Cardiac muscle cell (in vitro differentiated cells and primary cell): Measurements from ENCODE around the gene MCC. TPM values are rescaled to one million over a fixed set of nuclear protein-coding genes. Genes with fewer than 3 reads are reported as not detected.

Experiments
- DNase-seq, 2 donors: peaks; one replicate each; pipeline versions ENCODE4 v3.0.0 to v3.0.0-alpha.2; 2010 to 2017; ENCODE audit warnings: low read depth in 1 of 2, low spot score in 1 of 2
- H3K27ac ChIP-seq: fragments of 200-600 bp; sonication (generic); 2 replicates; pipeline ENCODE4 v1.5.1; 2016
- H3K27me3 ChIP-seq: fragments of 200-600 bp; sonication (generic); 2 replicates; pipeline ENCODE4 v1.6.0; 2016; ENCODE audit warnings: control low read depth
- H3K36me3 ChIP-seq: fragments of 200-600 bp; sonication (generic); 2 replicates; pipeline ENCODE4 v1.5.1; 2016; ENCODE audit warnings: control low read depth
- H3K4me1 ChIP-seq: fragments of 200-600 bp; sonication (generic); 2 replicates; pipeline ENCODE4 v1.8.1; 2017; ENCODE audit warnings: low read depth, mild to moderate bottlenecking, mixed run types
- H3K4me3 ChIP-seq: fragments of 200-600 bp; sonication (generic); 2 replicates; pipeline ENCODE4 v1.5.1; 2016; ENCODE audit warnings: mild to moderate bottlenecking
- H3K9me3 ChIP-seq: fragments of 200-600 bp; sonication (generic); 2 replicates; pipeline ENCODE4 v1.5.1; 2017; ENCODE audit warnings: low read depth, mild to moderate bottlenecking, control low read depth
- CTCF ChIP-seq: IDR thresholded peaks from 2 replicates; pipeline ENCODE4 v1.5.1; 2012; ENCODE audit warnings: low read depth, mild to moderate bottlenecking, low read length
- polyA plus RNA-seq: library from polyadenylated mRNA; unstranded; fragments of >200 nt; fragmentation: Nextera tagmentation; extraction: Ambion mirVana; gene quantifications from 2 replicates; pipeline ENCODE4 v1.2.1, GENCODE V29; 2016
- total RNA-seq: library from RNA; depleted of rRNA; stranded (reverse); fragments of >200 nt; gene quantifications from 2 replicates; pipeline ENCODE4 v1.2.3, GENCODE V29; 2016

MCC gene
- total and polyA plus RNA-seq, 2 experiments from 2014 or later = 37.8 to 137 TPM

- no peak for TF ChIP-seq CTCF
- no peaks in the 10 kb centered on the region for H3K36me3 ChIP-seq
- H3K27ac ChIP-seq = no peak overlapping the region
- no peaks in the 10 kb centered on the region for H3K9me3 ChIP-seq
- H3K27me3 ChIP-seq = no peaks in the 10 kb centered on the region
- H3K4me1 ChIP-seq = peaks cover 34% of the 10 kb centered on the region
- no peak overlapping the region for H3K4me3 ChIP-seq
- DNase-seq = no peak
Measured at GRCh38 chr5:113106821-113107220, 381.4 kb downstream of the MCC start.

DNA sequence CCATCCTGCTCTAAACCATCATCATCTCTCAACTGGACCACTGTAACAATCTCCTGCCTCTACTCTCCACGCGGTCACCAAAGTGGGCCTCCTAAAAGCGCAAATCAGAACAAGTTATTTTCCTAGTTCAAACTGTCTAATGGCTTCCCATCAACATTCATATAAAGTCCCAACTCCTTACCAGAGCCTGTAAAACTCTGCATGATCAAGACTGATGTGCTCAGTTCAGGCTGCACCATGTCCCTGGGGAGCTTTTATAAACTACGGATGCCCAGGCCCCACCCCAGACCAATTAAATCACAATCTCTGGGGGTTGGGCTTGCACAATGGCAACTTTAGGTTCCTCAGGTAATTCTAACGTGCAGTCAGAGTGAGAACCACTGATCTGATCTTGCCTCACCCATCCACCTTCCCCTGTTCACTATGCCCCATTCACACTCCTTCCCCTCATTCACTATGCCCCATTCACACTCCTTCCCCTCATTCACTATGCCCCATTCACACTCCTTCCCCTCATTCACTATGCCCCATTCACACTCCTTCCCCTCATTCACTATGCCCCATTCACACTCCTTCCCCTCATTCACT lies 382.5 kb downstream of the MCC start:
- H3K4me1 ChIP-seq = peaks cover 35% of the 10 kb centered on the region
- H3K4me3 ChIP-seq = no peak overlapping the region
- H3K27me3 ChIP-seq = no peaks in the 10 kb centered on the region
- TF ChIP-seq CTCF = no peak
- H3K36me3 ChIP-seq = peaks cover 3% of the 10 kb centered on the region
- H3K9me3 ChIP-seq = no peaks in the 10 kb centered on the region
- no peak for DNase-seq
- H3K27ac ChIP-seq = no peak overlapping the region

DNA sequence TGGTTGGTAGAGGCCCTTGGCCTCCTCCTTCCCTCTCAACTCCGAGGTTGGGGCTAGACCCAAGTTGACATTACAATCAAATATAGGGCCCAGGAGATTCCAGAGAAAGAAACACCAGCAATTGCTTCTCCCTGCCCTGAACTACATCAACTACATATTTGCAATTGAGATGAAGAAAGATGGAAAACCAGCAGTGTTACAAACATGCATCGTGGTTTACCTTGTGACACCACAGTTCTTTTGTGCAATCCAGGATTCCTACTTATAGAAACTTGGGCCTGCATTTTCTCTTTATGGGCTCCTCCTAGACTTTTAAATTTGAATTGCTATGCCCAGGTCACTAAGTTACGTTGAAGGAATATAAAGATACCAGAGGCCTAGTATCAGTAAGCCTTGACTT lies 384.9 kb downstream of the MCC start:
- peak in 1 of 2 donors; percentile 10 for DNase-seq
- no peaks in the 10 kb centered on the region for H3K27me3 ChIP-seq
- no peak for TF ChIP-seq CTCF
- peaks cover 15% of the 10 kb centered on the region for H3K4me1 ChIP-seq
- H3K4me3 ChIP-seq = no peak overlapping the region
- H3K27ac ChIP-seq = peak overlapping the region; percentile 22
- H3K36me3 ChIP-seq = peaks cover 4% of the 10 kb centered on the region
- H3K9me3 ChIP-seq = no peaks in the 10 kb centered on the region

GRCh38 chr5:113102121-113102531 lies 386.1 kb downstream of the MCC start:
- H3K4me3 ChIP-seq = no peak overlapping the region
- no peaks in the 10 kb centered on the region for H3K27me3 ChIP-seq
- H3K4me1 ChIP-seq = peaks cover 15% of the 10 kb centered on the region
- TF ChIP-seq CTCF = no peak
- no peaks in the 10 kb centered on the region for H3K9me3 ChIP-seq
- H3K27ac ChIP-seq = peak overlapping the region; percentile 51
- H3K36me3 ChIP-seq = peaks cover 4% of the 10 kb centered on the region
- no peak for DNase-seq

DNA sequence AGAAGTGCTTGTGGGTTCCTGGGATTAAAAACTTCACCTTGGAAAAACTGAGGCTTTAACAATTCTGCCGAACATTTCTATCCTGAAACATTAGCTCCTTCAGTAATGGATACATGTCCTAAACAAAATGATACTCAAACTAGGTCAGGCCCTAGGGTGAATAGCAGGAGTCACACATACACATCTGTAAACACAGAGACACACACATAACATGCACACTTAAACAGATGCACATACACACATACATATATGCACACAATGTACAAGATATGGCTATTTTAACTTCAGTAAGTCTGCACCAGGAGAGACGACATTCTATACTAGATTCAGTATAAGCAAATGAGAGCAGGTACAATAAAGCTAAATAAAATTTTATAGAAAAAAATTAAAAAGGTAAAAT lies 387.3 kb downstream of the MCC start:
- Histone ChIP-seq H3K4me1 (peaks cover 15% of the 10 kb centered on the region), H3K27me3 (no peaks in the 10 kb centered on the region), H3K4me3 (no peak overlapping the region), H3K36me3 (peaks cover 4% of the 10 kb centered on the region), H3K27ac (no peak overlapping the region), H3K9me3 (no peaks in the 10 kb centered on the region)
- no peak for TF ChIP-seq CTCF
- no peak for DNase-seq
